ENCODE results near the gene EIF4A2.
"Not testable (repeated sequence)": the region's sequence is repeated elsewhere in the genome, so short reads cannot be mapped to it uniquely, and the experiment has no call there.

The EIF4A2 gene

DNA sequence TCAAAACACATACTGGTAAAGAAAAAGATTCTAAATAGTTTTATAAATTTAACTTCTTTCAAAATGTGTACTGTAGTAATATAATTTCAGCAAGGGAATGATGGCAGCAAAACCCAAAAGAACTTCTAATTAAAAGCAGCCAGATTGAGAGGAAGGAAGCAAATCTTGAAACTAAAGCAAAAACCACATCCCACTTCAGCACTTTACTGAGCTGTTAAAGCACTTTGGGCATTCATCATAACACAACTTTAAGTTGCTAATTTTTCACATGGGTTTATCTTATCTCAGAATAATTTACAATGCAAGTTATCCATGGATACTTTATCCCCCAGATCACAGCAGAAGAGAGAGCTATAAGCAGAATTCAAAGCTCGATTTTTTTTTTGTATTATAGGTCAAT lies 16.9 kb downstream of the EIF4A2 start:
- peaks cover 0 to 5% of the 10 kb centered on the region in 2 donors for H3K4me1 ChIP-seq (ENCODE audit: control insufficient read depth in 1 of 2, insufficient read depth in 2 of 2, low read length in 2 of 2)
- H3K27me3 ChIP-seq (ENCODE audit: control insufficient read depth in 1 of 2, insufficient read depth in 2 of 2, low read length in 2 of 2), result no peaks in the 10 kb centered on the region
- H3K36me3 ChIP-seq (ENCODE audit: control insufficient read depth in 1 of 2, insufficient read depth in 2 of 2, low read length in 2 of 2), result peaks cover 5 to 24% of the 10 kb centered on the region in 2 donors
- no peaks in the 10 kb centered on the region for H3K9me3 ChIP-seq (ENCODE audit: control insufficient read depth in 1 of 2, low read length in 2 of 2)
- H3K4me3 ChIP-seq (ENCODE audit: low read depth in 1 of 2, low read length in 2 of 2), result no peak overlapping the region
- H3K27ac ChIP-seq (ENCODE audit: low read depth, low read length), result no peak overlapping the region
- no peak overlapping the region for H3K9ac ChIP-seq (ENCODE audit: low read depth in 1 of 2, low read length in 2 of 2)

DNA sequence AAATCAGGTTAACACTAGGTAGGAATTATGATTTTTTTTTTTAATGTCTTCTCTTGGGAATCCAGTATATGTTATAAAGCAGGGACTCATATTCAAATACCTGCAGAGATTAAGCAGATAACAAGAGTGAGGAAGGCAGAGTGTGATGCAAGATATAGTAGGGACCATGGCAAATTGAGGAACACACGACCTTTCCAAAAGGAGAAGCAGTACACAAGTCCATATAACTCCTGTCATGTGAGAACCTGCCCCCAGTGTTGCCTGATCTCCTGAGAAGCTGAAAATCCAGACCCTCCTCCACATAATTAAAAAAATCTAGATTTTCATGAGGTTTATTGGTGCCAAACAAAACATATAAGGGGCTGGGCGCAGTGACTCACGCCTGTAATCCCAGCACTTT lies 19.3 kb downstream of the EIF4A2 start:
- H3K36me3 ChIP-seq (ENCODE audit: control insufficient read depth in 1 of 2, insufficient read depth in 2 of 2, low read length in 2 of 2), result peaks cover 0 to 20% of the 10 kb centered on the region in 2 donors
- no peaks in the 10 kb centered on the region for H3K27me3 ChIP-seq (ENCODE audit: control insufficient read depth in 1 of 2, insufficient read depth in 2 of 2, low read length in 2 of 2)
- H3K9ac ChIP-seq (ENCODE audit: low read depth in 1 of 2, low read length in 2 of 2), result no peak overlapping the region
- H3K9me3 ChIP-seq (ENCODE audit: control insufficient read depth in 1 of 2, low read length in 2 of 2), result no peaks in the 10 kb centered on the region
- H3K27ac ChIP-seq (ENCODE audit: low read depth, low read length), result no peak overlapping the region
- no peak overlapping the region for H3K4me3 ChIP-seq (ENCODE audit: low read depth in 1 of 2, low read length in 2 of 2)
- peaks cover 10 to 18% of the 10 kb centered on the region in 2 donors for H3K4me1 ChIP-seq (ENCODE audit: control insufficient read depth in 1 of 2, insufficient read depth in 2 of 2, low read length in 2 of 2)

DNA sequence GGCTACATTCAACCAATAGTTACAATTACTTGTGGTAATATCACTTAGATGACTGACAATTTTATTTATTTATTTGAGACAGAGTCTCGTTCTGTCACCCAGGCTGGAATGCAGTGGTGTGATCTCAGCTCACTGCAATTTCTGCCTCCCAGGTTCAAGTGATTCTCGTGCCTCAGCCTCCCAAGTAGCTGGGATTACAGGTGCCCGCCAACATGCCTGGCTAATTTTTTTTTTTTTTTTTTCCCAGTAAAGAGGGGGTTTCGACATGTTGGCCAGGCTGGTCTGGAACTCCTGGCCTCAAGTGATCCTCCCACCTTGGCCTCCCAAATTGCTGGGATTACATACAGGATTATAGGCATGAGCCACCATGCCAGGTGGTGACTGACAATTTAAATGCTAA lies 20.1 kb downstream of the EIF4A2 start:
- H3K4me3 ChIP-seq (ENCODE audit: low read depth in 1 of 2, low read length in 2 of 2); H3K27ac ChIP-seq (ENCODE audit: low read depth, low read length); H3K27me3 ChIP-seq (ENCODE audit: control insufficient read depth in 1 of 2, insufficient read depth in 2 of 2, low read length in 2 of 2); H3K9ac ChIP-seq (ENCODE audit: low read depth in 1 of 2, low read length in 2 of 2); H3K9me3 ChIP-seq (ENCODE audit: control insufficient read depth in 1 of 2, low read length in 2 of 2): not testable (repeated sequence)
- Histone ChIP-seq H3K4me1 (ENCODE audit: control insufficient read depth in 1 of 2, insufficient read depth in 2 of 2, low read length in 2 of 2) (peaks cover 10 to 18% of the 10 kb centered on the region in 2 donors), H3K36me3 (ENCODE audit: control insufficient read depth in 1 of 2, insufficient read depth in 2 of 2, low read length in 2 of 2) (peaks cover 0 to 17% of the 10 kb centered on the region in 2 donors)

DNA sequence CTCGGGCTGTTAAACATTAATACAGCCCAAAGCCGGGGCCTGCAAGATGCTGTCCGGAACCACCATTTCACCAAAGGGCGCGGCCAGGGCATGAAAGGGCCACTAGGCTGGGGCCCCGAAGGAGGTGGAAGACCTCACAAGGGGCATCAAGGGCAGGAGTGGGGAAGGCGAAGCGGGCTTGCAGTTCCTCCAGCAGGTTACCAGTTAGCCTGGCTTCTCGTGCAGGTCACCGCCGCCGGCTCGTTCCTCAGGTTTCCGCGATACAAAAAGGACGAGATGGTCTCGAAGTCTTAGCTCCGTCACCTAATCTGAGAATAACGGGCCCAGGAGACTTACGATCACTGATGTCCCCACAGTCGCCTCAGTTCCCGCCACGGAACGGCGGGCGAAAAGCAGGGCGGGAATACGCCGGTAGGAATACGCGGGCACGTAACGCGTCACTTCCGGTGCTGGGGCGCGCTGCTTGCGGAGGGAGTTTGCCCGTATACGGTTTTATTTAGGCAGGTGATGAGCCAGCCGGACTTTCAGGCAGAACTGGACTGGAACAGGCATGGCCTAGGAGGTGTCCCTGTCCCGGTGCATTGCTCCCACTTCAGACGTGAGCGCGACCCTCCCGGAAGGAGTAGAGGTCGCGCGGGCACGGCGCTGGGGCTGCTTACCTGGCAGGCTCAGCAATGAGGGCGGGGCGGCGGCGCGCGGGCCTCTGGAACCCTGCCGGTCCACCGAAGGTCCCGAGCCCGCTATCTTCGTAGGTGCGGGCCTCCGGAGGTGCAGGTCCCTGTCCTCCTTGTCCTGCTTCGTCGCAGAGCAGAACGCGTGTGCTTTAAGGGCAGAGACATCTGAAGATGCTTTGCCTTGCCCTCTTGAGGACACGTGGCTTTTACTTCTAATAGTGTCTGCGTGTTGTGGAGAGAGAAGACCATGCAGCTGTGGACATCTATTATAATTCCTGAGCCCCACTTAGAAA lies 23.0 kb downstream of the EIF4A2 start, which contains the start of gene RFC4:
RFC4 (minus strand) TSS at position 394 of the 967 bp plus-strand sequence. CDS start 1,769 bp downstream, outside the sequence.
- H3K9me3 ChIP-seq (ENCODE audit: control insufficient read depth in 1 of 2, low read length in 2 of 2), result no peaks in the 10 kb centered on the region
- H3K4me1 ChIP-seq (ENCODE audit: control insufficient read depth in 1 of 2, insufficient read depth in 2 of 2, low read length in 2 of 2), result peaks cover 10 to 18% of the 10 kb centered on the region in 2 donors
- H3K4me3 ChIP-seq (ENCODE audit: low read depth in 1 of 2, low read length in 2 of 2), result peak within 1 kb of the TSS; percentile 97 to 98
- H3K9ac ChIP-seq (ENCODE audit: low read depth in 1 of 2, low read length in 2 of 2), result peak within 1 kb of the TSS; percentile 81 to 86
- no peaks in the 10 kb centered on the region for H3K27me3 ChIP-seq (ENCODE audit: control insufficient read depth in 1 of 2, insufficient read depth in 2 of 2, low read length in 2 of 2)
- peak within 1 kb of the TSS; percentile 91 for H3K27ac ChIP-seq (ENCODE audit: low read depth, low read length)
- H3K36me3 ChIP-seq (ENCODE audit: control insufficient read depth in 1 of 2, insufficient read depth in 2 of 2, low read length in 2 of 2), result peaks cover 0 to 5% of the 10 kb centered on the region in 2 donors

DNA sequence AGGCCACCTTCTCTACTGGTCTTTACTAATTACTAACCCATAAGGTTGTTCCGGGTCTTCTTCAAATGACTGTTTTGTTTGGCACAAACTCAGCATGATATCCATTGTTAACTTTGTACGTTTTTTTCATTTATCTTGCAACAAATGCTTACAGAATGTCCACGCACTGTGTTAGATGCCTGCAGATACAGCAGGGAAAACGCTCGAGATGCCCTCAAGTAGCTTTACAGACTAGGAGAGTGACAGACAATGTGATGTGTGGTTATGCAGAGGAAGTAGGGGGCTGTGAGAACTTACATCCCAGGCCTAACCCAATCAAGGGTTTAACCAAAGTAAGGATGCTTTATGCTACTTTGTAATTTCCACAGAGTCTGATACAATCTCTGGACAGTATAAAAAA lies 23.9 kb downstream of the EIF4A2 start:
- H3K27ac ChIP-seq (ENCODE audit: low read depth, low read length), result no peak overlapping the region
- H3K4me1 ChIP-seq (ENCODE audit: control insufficient read depth in 1 of 2, insufficient read depth in 2 of 2, low read length in 2 of 2), result peaks cover 10 to 18% of the 10 kb centered on the region in 2 donors
- peak overlapping the region; percentile 97 to 98 for H3K4me3 ChIP-seq (ENCODE audit: low read depth in 1 of 2, low read length in 2 of 2)
- peak overlapping the region; percentile 81 to 86 for H3K9ac ChIP-seq (ENCODE audit: low read depth in 1 of 2, low read length in 2 of 2)
- H3K27me3 ChIP-seq (ENCODE audit: control insufficient read depth in 1 of 2, insufficient read depth in 2 of 2, low read length in 2 of 2), result no peaks in the 10 kb centered on the region
- no peaks in the 10 kb centered on the region for H3K9me3 ChIP-seq (ENCODE audit: control insufficient read depth in 1 of 2, low read length in 2 of 2)
- H3K36me3 ChIP-seq (ENCODE audit: control insufficient read depth in 1 of 2, insufficient read depth in 2 of 2, low read length in 2 of 2), result peaks cover 0 to 5% of the 10 kb centered on the region in 2 donors

DNA sequence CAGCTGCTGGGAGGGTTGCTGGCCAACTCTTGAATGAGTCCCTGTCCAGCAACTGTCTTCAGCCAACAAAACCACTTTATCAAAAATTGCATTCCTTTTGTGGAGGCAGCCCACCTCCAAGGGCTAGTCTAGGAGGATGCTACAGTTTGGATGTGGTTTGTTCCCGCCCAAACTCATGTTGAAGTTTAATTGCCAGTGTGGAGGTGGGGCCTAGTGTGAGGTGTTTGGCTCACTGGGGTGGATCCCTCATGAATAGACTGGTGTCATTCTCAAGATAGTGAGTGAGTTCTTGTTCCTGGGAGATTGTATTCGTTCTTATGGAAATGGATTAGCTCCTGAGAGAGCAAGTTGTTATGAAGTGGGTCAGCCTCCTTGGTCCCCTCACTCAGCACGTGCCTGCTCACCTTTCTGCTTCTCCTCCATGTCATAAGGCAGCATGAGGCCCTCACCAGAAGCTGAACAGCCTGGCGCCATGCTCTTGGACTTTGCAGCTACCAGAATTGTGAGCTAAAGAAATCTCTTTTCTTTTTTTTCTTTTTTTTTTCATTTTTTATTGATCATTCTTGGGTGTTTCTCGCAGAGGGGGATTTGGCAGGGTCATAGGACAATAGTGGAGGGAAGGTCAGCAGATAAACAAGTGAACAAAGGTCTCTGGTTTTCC lies 27.1 kb downstream of the EIF4A2 start:
- Histone ChIP-seq H3K27me3 (ENCODE audit: control insufficient read depth in 1 of 2, insufficient read depth in 2 of 2, low read length in 2 of 2) (peaks cover 0 to 5% of the 10 kb centered on the region in 2 donors), H3K27ac (ENCODE audit: low read depth, low read length) (no peak overlapping the region), H3K4me1 (ENCODE audit: control insufficient read depth in 1 of 2, insufficient read depth in 2 of 2, low read length in 2 of 2) (peaks cover 9 to 11% of the 10 kb centered on the region in 2 donors), H3K36me3 (ENCODE audit: control insufficient read depth in 1 of 2, insufficient read depth in 2 of 2, low read length in 2 of 2) (no peaks in the 10 kb centered on the region), H3K9me3 (ENCODE audit: control insufficient read depth in 1 of 2, low read length in 2 of 2) (no peaks in the 10 kb centered on the region), H3K9ac (ENCODE audit: low read depth in 1 of 2, low read length in 2 of 2) (no peak overlapping the region), H3K4me3 (ENCODE audit: low read depth in 1 of 2, low read length in 2 of 2) (no peak overlapping the region)

DNA sequence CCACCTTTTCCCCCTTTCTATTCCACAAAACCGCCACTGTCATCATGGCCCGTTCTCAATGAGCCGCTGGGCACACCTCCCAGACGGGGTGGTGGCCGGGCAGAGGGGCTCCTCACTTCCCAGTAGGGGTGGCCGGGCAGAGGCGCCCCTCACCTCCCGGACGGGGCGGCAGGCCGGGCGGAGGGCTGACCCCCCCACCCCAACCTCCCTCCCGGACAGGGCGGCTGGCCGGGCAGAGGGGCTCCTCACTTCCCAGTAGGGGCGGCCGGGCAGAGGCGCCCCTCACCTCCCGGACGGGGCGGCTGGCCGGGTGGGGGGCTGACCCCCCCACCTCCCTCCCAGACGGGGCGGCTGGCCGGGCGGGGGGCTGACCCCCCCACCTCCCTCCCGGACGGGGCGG lies 27.9 kb downstream of the EIF4A2 start:
- not testable (repeated sequence) for H3K9me3 ChIP-seq (ENCODE audit: control insufficient read depth in 1 of 2, low read length in 2 of 2)

DNA sequence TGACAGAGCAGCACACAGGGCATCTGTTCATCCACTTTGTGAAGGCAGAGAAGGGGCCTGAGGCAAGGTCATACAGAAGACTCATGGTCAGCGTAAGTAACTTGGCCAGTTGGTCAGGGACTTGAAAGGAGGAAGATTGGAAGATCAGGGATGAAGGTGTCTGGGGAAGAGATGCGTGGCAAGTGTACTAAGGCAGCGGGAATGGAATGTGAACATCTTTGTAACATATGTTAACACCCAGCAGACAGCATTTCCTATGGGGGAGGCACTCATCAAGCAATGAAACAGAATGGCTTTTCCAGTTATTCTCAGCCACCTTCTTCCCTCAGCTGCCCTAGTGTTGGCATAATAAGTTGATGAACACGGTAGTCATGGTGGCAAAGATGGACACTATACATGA lies 30.7 kb downstream of the EIF4A2 start:
- Histone ChIP-seq H3K9ac (ENCODE audit: low read depth in 1 of 2, low read length in 2 of 2) (no peak overlapping the region), H3K4me1 (ENCODE audit: control insufficient read depth in 1 of 2, insufficient read depth in 2 of 2, low read length in 2 of 2) (no peaks in the 10 kb centered on the region), H3K4me3 (ENCODE audit: low read depth in 1 of 2, low read length in 2 of 2) (no peak overlapping the region), H3K36me3 (ENCODE audit: control insufficient read depth in 1 of 2, insufficient read depth in 2 of 2, low read length in 2 of 2) (no peaks in the 10 kb centered on the region), H3K9me3 (ENCODE audit: control insufficient read depth in 1 of 2, low read length in 2 of 2) (no peaks in the 10 kb centered on the region), H3K27ac (ENCODE audit: low read depth, low read length) (no peak overlapping the region), H3K27me3 (ENCODE audit: control insufficient read depth in 1 of 2, insufficient read depth in 2 of 2, low read length in 2 of 2) (peaks cover 0 to 5% of the 10 kb centered on the region in 2 donors)

More for the DNA sequence above, 27.9 kb downstream of the EIF4A2 start:
- not testable (repeated sequence) for H3K36me3 ChIP-seq (ENCODE audit: control insufficient read depth in 1 of 2, insufficient read depth in 2 of 2, low read length in 2 of 2); H3K9ac ChIP-seq (ENCODE audit: low read depth in 1 of 2, low read length in 2 of 2); H3K27me3 ChIP-seq (ENCODE audit: control insufficient read depth in 1 of 2, insufficient read depth in 2 of 2, low read length in 2 of 2); H3K4me1 ChIP-seq (ENCODE audit: control insufficient read depth in 1 of 2, insufficient read depth in 2 of 2, low read length in 2 of 2); H3K4me3 ChIP-seq (ENCODE audit: low read depth in 1 of 2, low read length in 2 of 2); H3K27ac ChIP-seq (ENCODE audit: low read depth, low read length)

DNA sequence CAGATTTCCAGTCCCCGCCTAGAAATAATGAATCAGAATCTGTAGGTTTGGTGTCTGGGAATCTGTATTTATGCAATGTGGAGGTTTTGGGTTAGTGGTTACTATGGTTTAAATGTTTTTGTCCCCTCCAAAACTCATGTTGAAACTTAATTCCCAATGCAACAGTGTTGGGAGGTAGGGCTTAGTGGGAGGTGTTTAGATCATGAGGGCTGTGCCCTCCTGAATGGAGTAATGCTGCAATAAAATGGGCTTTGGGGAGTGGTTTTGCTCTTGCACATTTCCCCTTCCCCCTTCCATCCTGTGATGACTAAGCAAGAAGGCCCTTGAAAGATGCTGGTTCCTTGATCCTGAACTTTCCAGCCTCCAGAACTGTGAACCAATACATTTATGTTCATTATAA lies 32.1 kb downstream of the EIF4A2 start:
- Histone ChIP-seq H3K4me3 (ENCODE audit: low read depth in 1 of 2, low read length in 2 of 2) (no peak overlapping the region), H3K27ac (ENCODE audit: low read depth, low read length) (no peak overlapping the region), H3K4me1 (ENCODE audit: control insufficient read depth in 1 of 2, insufficient read depth in 2 of 2, low read length in 2 of 2) (no peaks in the 10 kb centered on the region), H3K9ac (ENCODE audit: low read depth in 1 of 2, low read length in 2 of 2) (no peak overlapping the region), H3K9me3 (ENCODE audit: control insufficient read depth in 1 of 2, low read length in 2 of 2) (no peaks in the 10 kb centered on the region), H3K27me3 (ENCODE audit: control insufficient read depth in 1 of 2, insufficient read depth in 2 of 2, low read length in 2 of 2) (peaks cover 0 to 5% of the 10 kb centered on the region in 2 donors), H3K36me3 (ENCODE audit: control insufficient read depth in 1 of 2, insufficient read depth in 2 of 2, low read length in 2 of 2) (no peaks in the 10 kb centered on the region)

DNA sequence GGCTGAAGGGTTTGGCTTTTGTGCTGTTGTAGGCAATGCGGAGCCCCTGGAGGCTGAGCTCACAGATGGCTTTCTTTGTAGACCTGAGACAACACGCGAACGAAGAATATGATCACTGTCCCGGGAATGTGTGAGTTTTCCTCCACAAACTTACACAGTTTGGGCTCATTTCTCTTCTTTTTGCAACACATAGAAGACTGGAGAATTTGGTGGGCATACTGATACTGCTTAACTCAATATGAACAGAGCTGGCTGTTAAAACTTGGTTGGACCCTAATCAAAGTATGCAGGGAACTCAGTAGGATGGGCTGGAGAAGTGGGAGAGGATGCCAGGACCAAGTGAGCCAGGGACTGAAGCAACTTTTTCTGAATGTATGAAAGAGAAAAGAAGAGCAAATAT lies 35.1 kb downstream of the EIF4A2 start:
- Histone ChIP-seq H3K27ac (ENCODE audit: low read depth, low read length) (no peak overlapping the region), H3K4me1 (ENCODE audit: control insufficient read depth in 1 of 2, insufficient read depth in 2 of 2, low read length in 2 of 2) (no peaks in the 10 kb centered on the region), H3K27me3 (ENCODE audit: control insufficient read depth in 1 of 2, insufficient read depth in 2 of 2, low read length in 2 of 2) (peaks cover 4 to 5% of the 10 kb centered on the region in 2 donors), H3K9ac (ENCODE audit: low read depth in 1 of 2, low read length in 2 of 2) (no peak overlapping the region), H3K9me3 (ENCODE audit: control insufficient read depth in 1 of 2, low read length in 2 of 2) (no peaks in the 10 kb centered on the region), H3K36me3 (ENCODE audit: control insufficient read depth in 1 of 2, insufficient read depth in 2 of 2, low read length in 2 of 2) (no peaks in the 10 kb centered on the region), H3K4me3 (ENCODE audit: low read depth in 1 of 2, low read length in 2 of 2) (no peak overlapping the region)
